GM18868 (cell line): Measurements from ENCODE around the gene AJAP1.

Experiments used
- ATAC-seq: cut with Tn5 transposase; IDR thresholded peaks from one replicate; pipeline ENCODE4 v1.9.1; 2021; ENCODE audit warnings: mild to moderate bottlenecking, moderate library complexity; ENCODE audit not compliant: unreplicated experiment

The AJAP1 gene

GRCh38 chr1:4729090-4729471, 74.7 kb downstream of the AJAP1 start:
- ATAC-seq: no peak

GRCh38 chr1:4730078-4730477, 75.7 kb downstream of the AJAP1 start:
- no peak for ATAC-seq

GRCh38 chr1:4733446-4734177, 79.2 kb downstream of the AJAP1 start:
- ATAC-seq: no peak

- ATAC-seq: no peak
These were observed 79.8 kb downstream of the AJAP1 start for GRCh38 chr1:4734219-4734618.

- ATAC-seq: no peak
These were observed 80.4 kb downstream of the AJAP1 start for GRCh38 chr1:4734791-4735190.

- no peak for ATAC-seq
These were observed 81.8 kb downstream of the AJAP1 start for GRCh38 chr1:4736254-4736653.

GRCh38 chr1:4741876-4742423, 87.5 kb downstream of the AJAP1 start:
- no peak for ATAC-seq

- ATAC-seq: no peak
These were observed 89.8 kb downstream of the AJAP1 start for GRCh38 chr1:4743978-4744750.

GRCh38 chr1:4745560-4745959, 91.2 kb downstream of the AJAP1 start:
- ATAC-seq: no peak

- no peak for ATAC-seq
These were observed 95.0 kb downstream of the AJAP1 start for GRCh38 chr1:4749406-4749805.

GRCh38 chr1:4750177-4750576, 95.8 kb downstream of the AJAP1 start:
- ATAC-seq: no peak

GRCh38 chr1:4752059-4752458, 97.7 kb downstream of the AJAP1 start:
- ATAC-seq: no peak

- no peak for ATAC-seq
These were observed 100.4 kb downstream of the AJAP1 start for GRCh38 chr1:4754816-4755215.

- ATAC-seq: no peak
These were observed 101.0 kb downstream of the AJAP1 start for GRCh38 chr1:4755301-4755845.

GRCh38 chr1:4755864-4756504, 101.6 kb downstream of the AJAP1 start:
- ATAC-seq: no peak

- no peak for ATAC-seq
These were observed 102.6 kb downstream of the AJAP1 start for GRCh38 chr1:4756851-4757580.

- ATAC-seq: no peak
These were observed 105.3 kb downstream of the AJAP1 start for GRCh38 chr1:4759671-4760070.

- ATAC-seq: no peak
These were observed 105.7 kb downstream of the AJAP1 start for GRCh38 chr1:4760088-4760487.

- ATAC-seq: no peak
These were observed 106.9 kb downstream of the AJAP1 start for GRCh38 chr1:4761324-4761723.

GRCh38 chr1:4762146-4762545, 107.7 kb downstream of the AJAP1 start:
- ATAC-seq: no peak

GRCh38 chr1:4767308-4767707, 112.9 kb downstream of the AJAP1 start:
- no peak for ATAC-seq
